Neuronal stem cell (in vitro differentiated cells): ENCODE measurements around the gene FAM193A.

Experiments used
- DNase-seq: peaks from one replicate; pipeline ENCODE4 v3.0.0-alpha.2; 2013; ENCODE audit warnings: low spot score
- H2AFZ ChIP-seq: one replicate; pipeline ENCODE4 v1.6.1; 2013; ENCODE audit warnings: mild to moderate bottlenecking, low read length, inconsistent platforms
- H2AK5ac ChIP-seq: 2 replicates; pipeline ENCODE4 v1.6.1; 2013; ENCODE audit warnings: low read depth, mild to moderate bottlenecking, inconsistent platforms, low read length, moderate library complexity, mixed read lengths
- H2BK120ac ChIP-seq: 2 replicates; pipeline ENCODE4 v1.6.1; 2013; ENCODE audit warnings: low read depth, mild to moderate bottlenecking, inconsistent platforms, low read length, moderate library complexity, mixed read lengths
- H2BK12ac ChIP-seq: one replicate; pipeline ENCODE4 v1.6.1; 2013; ENCODE audit warnings: low read length, inconsistent platforms
- H2BK15ac ChIP-seq: 2 replicates; pipeline ENCODE4 v1.6.1; 2013; ENCODE audit warnings: mild to moderate bottlenecking, low read length, inconsistent platforms, mixed read lengths
- H2BK5ac ChIP-seq: one replicate; pipeline ENCODE4 v1.6.1; 2013; ENCODE audit warnings: inconsistent platforms, mild to moderate bottlenecking, low read length, moderate library complexity
- H3K14ac ChIP-seq: one replicate; pipeline ENCODE4 v1.6.1; 2013; ENCODE audit warnings: low read length, inconsistent platforms
- H3K18ac ChIP-seq: 2 replicates; pipeline ENCODE4 v1.6.1; 2013; ENCODE audit warnings: low read length, inconsistent platforms
- H3K23ac ChIP-seq: 2 replicates; pipeline ENCODE4 v1.6.1; 2013; ENCODE audit warnings: low read depth, mild to moderate bottlenecking, mixed read lengths, low read length, inconsistent platforms; ENCODE audit not compliant: poor library complexity
- H3K27ac ChIP-seq: replicated peaks from 3 replicates; pipeline ENCODE4 v1.5.1; 2013; ENCODE audit warnings: low read length, inconsistent platforms
- H3K27me3 ChIP-seq, 3 experiments: 2 replicates each; pipeline ENCODE4 v1.6.1; 2013; ENCODE audit warnings: low read length in 3 of 3, mild to moderate bottlenecking in 2 of 3, inconsistent platforms in 1 of 3, low read depth in 1 of 3, mixed read lengths in 1 of 3, moderate library complexity in 1 of 3; ENCODE audit not compliant: control insufficient read depth in 3 of 3, insufficient read depth in 3 of 3
- H3K36me3 ChIP-seq, 2 donors: replicated peaks in 1 of 2; 2 replicates each; pipeline ENCODE4 v1.6.1; 2013; ENCODE audit warnings: low read length in 2 of 2; ENCODE audit not compliant: control insufficient read depth in 2 of 2, insufficient read depth in 2 of 2
- H3K4ac ChIP-seq: 2 replicates; pipeline ENCODE4 v1.6.1; 2013; ENCODE audit warnings: inconsistent platforms, mild to moderate bottlenecking, low read length, moderate library complexity
- H3K4me1 ChIP-seq, 2 donors: 1 replicate in 1 of 2; 2 replicates in 1 of 2; pipeline ENCODE4 v1.6.1; 2013; ENCODE audit warnings: low read length in 2 of 2, low read depth in 1 of 2; ENCODE audit not compliant: control insufficient read depth in 2 of 2, insufficient read depth in 1 of 2
- H3K4me2 ChIP-seq: one replicate; pipeline ENCODE4 v1.6.1; 2013; ENCODE audit warnings: mild to moderate bottlenecking, low read length, inconsistent platforms; ENCODE audit not compliant: insufficient read depth, poor library complexity, severe bottlenecking
- H3K4me3 ChIP-seq, 2 donors: 2 replicates each; pipeline ENCODE4 v1.5.1; 2013; ENCODE audit warnings: low read length in 2 of 2, mild to moderate bottlenecking in 2 of 2, inconsistent platforms in 1 of 2, moderate library complexity in 1 of 2
- H3K79me1 ChIP-seq: one replicate; pipeline ENCODE4 v1.6.1; 2013; ENCODE audit warnings: low read depth, mild to moderate bottlenecking, inconsistent platforms, low read length, moderate library complexity
- H3K9ac ChIP-seq: one replicate; pipeline ENCODE4 v1.6.1; 2013; ENCODE audit warnings: mild to moderate bottlenecking, low read depth, low read length, inconsistent platforms; ENCODE audit not compliant: poor library complexity
- H3K9me3 ChIP-seq, 2 donors: replicated peaks in 1 of 2; 2 replicates each; pipeline versions ENCODE3 to v1.6.1; 2013; ENCODE audit warnings: low read length in 2 of 2, mild to moderate bottlenecking in 2 of 2, inconsistent platforms in 1 of 2, low read depth in 1 of 2, mixed read lengths in 1 of 2, moderate library complexity in 1 of 2; ENCODE audit not compliant: control insufficient read depth in 2 of 2, insufficient read depth in 1 of 2
- H4K8ac ChIP-seq: one replicate; pipeline ENCODE4 v1.6.1; 2013; ENCODE audit warnings: low read depth, mild to moderate bottlenecking, inconsistent platforms, low read length, moderate library complexity
- H4K91ac ChIP-seq: one replicate; pipeline ENCODE4 v1.6.1; 2013; ENCODE audit warnings: low read length, low read depth, mild to moderate bottlenecking, inconsistent platforms; ENCODE audit not compliant: poor library complexity
- WGBS, 2 donors: extraction: QIAGEN DNeasy Blood & Tissue Kit; methylation state at CpG; one replicate each; pipeline ENCODE4 v1.1.7; 2013; ENCODE audit warnings: missing lambda C conversion rate in 2 of 2, mixed read lengths in 1 of 2; ENCODE audit not compliant: insufficient read length in 2 of 2, insufficient replicate concordance in 1 of 2; ENCODE audit errors: extremely low coverage in 2 of 2; 5-methylcytosine and 5-hydroxymethylcytosine counted together

Gene FAM193A

GRCh38 chr4:2685541-2685940 is 149.1 kb downstream of the FAM193A start:
- H3K27ac ChIP-seq: no peak overlapping the region

GRCh38 chr4:2686379-2687265 is 150.2 kb downstream of the FAM193A start:
- no peak overlapping the region for H2AFZ ChIP-seq
- H2BK15ac ChIP-seq: no peak overlapping the region
- no peak overlapping the region for H3K14ac ChIP-seq
- no CpG with 5 or more reads among the region's 13 CpGs for WGBS, 2 donors
- no peak overlapping the region for H3K9ac ChIP-seq
- H2BK12ac ChIP-seq: no peak overlapping the region
- no peak overlapping the region for H2BK5ac ChIP-seq
- H3K4me2 ChIP-seq: no peak overlapping the region
- H4K8ac ChIP-seq: no peak overlapping the region
- H3K4me1 ChIP-seq: no peaks in the 10 kb centered on the region
- no peak overlapping the region for H2BK120ac ChIP-seq
- H3K79me1 ChIP-seq: peaks cover 7% of the 10 kb centered on the region
- no peak overlapping the region for H3K27ac ChIP-seq
- H3K4me3 ChIP-seq: no peak overlapping the region
- no peak overlapping the region for H2AK5ac ChIP-seq
- no peaks in the 10 kb centered on the region for H3K9me3 ChIP-seq
- no peak overlapping the region for H3K18ac ChIP-seq
- H4K91ac ChIP-seq: no peak overlapping the region
- no peak overlapping the region for H3K4ac ChIP-seq
- DNase-seq: no peak
- no peak overlapping the region for H3K23ac ChIP-seq
- H3K36me3 ChIP-seq: peaks cover 35 to 97% of the 10 kb centered on the region in 2 donors
- no peaks in the 10 kb centered on the region for H3K27me3 ChIP-seq

More at GRCh38 chr4:2685541-2685940, 149.1 kb downstream of the FAM193A start:
- H3K79me1 ChIP-seq: peaks cover 7% of the 10 kb centered on the region
- no peak overlapping the region for H2AFZ ChIP-seq
- H3K4ac ChIP-seq: no peak overlapping the region
- H2BK15ac ChIP-seq: no peak overlapping the region
- DNase-seq: no peak
- WGBS, 2 donors: no CpG with 5 or more reads among the region's 8 CpGs
- H2BK5ac ChIP-seq: no peak overlapping the region
- H3K4me1 ChIP-seq: no peaks in the 10 kb centered on the region
- no peaks in the 10 kb centered on the region for H3K27me3 ChIP-seq
- no peak overlapping the region for H3K14ac ChIP-seq
- H3K4me2 ChIP-seq: no peak overlapping the region
- H3K9ac ChIP-seq: no peak overlapping the region
- H3K4me3 ChIP-seq: no peak overlapping the region
- H2BK120ac ChIP-seq: no peak overlapping the region
- H4K91ac ChIP-seq: no peak overlapping the region
- peaks cover 0 to 2% of the 10 kb centered on the region in 2 donors for H3K9me3 ChIP-seq
- no peak overlapping the region for H3K18ac ChIP-seq
- no peak overlapping the region for H2BK12ac ChIP-seq
- H2AK5ac ChIP-seq: no peak overlapping the region
- H3K36me3 ChIP-seq: peaks cover 30 to 95% of the 10 kb centered on the region in 2 donors
- no peak overlapping the region for H3K23ac ChIP-seq
- no peak overlapping the region for H4K8ac ChIP-seq

- Histone ChIP-seq H3K23ac (no peak overlapping the region), H2AK5ac (no peak overlapping the region), H3K9me3 (no peaks in the 10 kb centered on the region), H3K4ac (no peak overlapping the region), H3K79me1 (peaks cover 7% of the 10 kb centered on the region), H2BK120ac (no peak overlapping the region), H2BK5ac (no peak overlapping the region), H3K9ac (no peak overlapping the region), H3K18ac (no peak overlapping the region), H3K4me3 (no peak overlapping the region), H2BK15ac (no peak overlapping the region), H3K27me3 (no peaks in the 10 kb centered on the region), H3K4me1 (no peaks in the 10 kb centered on the region), H3K4me2 (no peak overlapping the region), H2AFZ (no peak overlapping the region), H3K27ac (no peak overlapping the region), H3K14ac (no peak overlapping the region), H2BK12ac (no peak overlapping the region), H3K36me3 (peaks cover 41 to 100% of the 10 kb centered on the region in 2 donors), H4K8ac (no peak overlapping the region), H4K91ac (no peak overlapping the region)
- DNase-seq: no peak
- no CpG with 5 or more reads among the region's 11 CpGs for WGBS, 2 donors
Measured at GRCh38 chr4:2688281-2688680, 151.8 kb downstream of the FAM193A start.

- Histone ChIP-seq H3K23ac (no peak overlapping the region), H3K9ac (no peak overlapping the region), H3K4ac (no peak overlapping the region), H4K8ac (no peak overlapping the region), H3K79me1 (peaks cover 7% of the 10 kb centered on the region), H3K4me1 (no peaks in the 10 kb centered on the region), H2AK5ac (no peak overlapping the region), H2BK12ac (no peak overlapping the region), H3K36me3 (peaks cover 44 to 100% of the 10 kb centered on the region in 2 donors), H3K27me3 (no peaks in the 10 kb centered on the region), H2BK120ac (no peak overlapping the region), H2BK5ac (no peak overlapping the region), H3K18ac (no peak overlapping the region), H3K27ac (no peak overlapping the region), H2AFZ (no peak overlapping the region), H3K9me3 (no peaks in the 10 kb centered on the region), H3K4me3 (no peak overlapping the region), H3K4me2 (no peak overlapping the region), H4K91ac (no peak overlapping the region), H3K14ac (no peak overlapping the region), H2BK15ac (no peak overlapping the region)
- WGBS, 2 donors: no CpG with 5 or more reads among the region's 4 CpGs
- no peak for DNase-seq
Measured at GRCh38 chr4:2688697-2689096, 152.2 kb downstream of the FAM193A start.
